ENCODE results near the gene ZNF837. TPM values are rescaled to one million over a fixed set of nuclear protein-coding genes. Genes with fewer than 3 reads are reported as not detected.

Gene ZNF837
- total RNA-seq, 2 experiments from 2014 or later: 0.71 to 1.0 TPM

GRCh38 chr19:58330458-58330857 is 50.4 kb downstream of the ZNF837 start:
- H3K36me3 Mint-ChIP-seq (ENCODE audit: low read depth): peaks cover 14% of the 10 kb centered on the region
- Histone ChIP-seq H3K4me3 (ENCODE audit: low read length) (no peak overlapping the region), H3K27me3 (ENCODE audit: control insufficient read depth in 1 of 2, insufficient read depth in 2 of 2, low read length in 2 of 2) (no peaks in the 10 kb centered on the region), H3K9me3 (ENCODE audit: control insufficient read depth in 1 of 2, insufficient read depth in 1 of 2, low read length in 2 of 2) (no peaks in the 10 kb centered on the region), H3K27ac (ENCODE audit: low read depth in 1 of 2, low read length in 2 of 2) (no peak overlapping the region), H3K36me3 (ENCODE audit: insufficient read depth, low read length) (peaks cover 8% of the 10 kb centered on the region), H3K4me1 (ENCODE audit: insufficient read depth, low read length) (peaks cover 22% of the 10 kb centered on the region)
- H3K27me3 Mint-ChIP-seq: no peaks in the 10 kb centered on the region
- no peak for ATAC-seq (ENCODE audit: poor library complexity)
- ChIA-PET CTCF (interaction anchor here (0.5 kb wide), 1 partner anchor 336 kb away, joined by 3 read pairs; no protein-coding TSS in a partner anchor), POLR2A (interaction anchor here (0.8 kb wide), 1 partner anchor 189 kb away, joined by 3 read pairs; the partner anchor contains the start of gene ZBTB45)
- H3K4me3 Mint-ChIP-seq: peak overlapping the region; percentile 30
- DNase-seq: no peak
- H3K4me1 Mint-ChIP-seq (ENCODE audit: low read depth): peaks cover 4% of the 10 kb centered on the region
- intact Hi-C loops (cut with DNase I, micrococcal nuclease): no loop called here
- no peak overlapping the region for H3K27ac Mint-ChIP-seq
- no peak for TF ChIP-seq CTCF (IDR thresholded peaks at IDR 0.05)
- H3K9me3 Mint-ChIP-seq: no peaks in the 10 kb centered on the region

GRCh38 chr19:58328999-58329398 is 51.8 kb downstream of the ZNF837 start:
- Mint-ChIP-seq H3K27me3 (no peaks in the 10 kb centered on the region), H3K9me3 (no peaks in the 10 kb centered on the region), H3K27ac (no peak overlapping the region), H3K36me3 (ENCODE audit: low read depth) (peaks cover under 1% of the 10 kb centered on the region), H3K4me3 (no peak overlapping the region), H3K4me1 (ENCODE audit: low read depth) (peaks cover 4% of the 10 kb centered on the region)
- ChIA-PET POLR2A (no interaction called here), CTCF (interaction anchor here (0.8 kb wide), 1 partner anchor 185 kb away, joined by 3 read pairs; no protein-coding TSS in a partner anchor)
- intact Hi-C loops (cut with DNase I, micrococcal nuclease): loop anchor here in 1 of 2 experiments (5.0 to 10.0 kb wide), 3 partner anchors 148 to 514 kb away; partner anchors contain the start of genes ZBTB45, ZNF446 and ZNF552
- H3K9me3 ChIP-seq (ENCODE audit: control insufficient read depth in 1 of 2, insufficient read depth in 1 of 2, low read length in 2 of 2): no peaks in the 10 kb centered on the region
- H3K4me1 ChIP-seq (ENCODE audit: insufficient read depth, low read length): peaks cover 22% of the 10 kb centered on the region
- ATAC-seq (ENCODE audit: poor library complexity) (no peak), DNase-seq (peak in 1 of 14 experiments; percentile 37)
- H3K27me3 ChIP-seq (ENCODE audit: control insufficient read depth in 1 of 2, insufficient read depth in 2 of 2, low read length in 2 of 2): no peaks in the 10 kb centered on the region
- no peak overlapping the region for H3K4me3 ChIP-seq (ENCODE audit: low read length)
- no peaks in the 10 kb centered on the region for H3K36me3 ChIP-seq (ENCODE audit: insufficient read depth, low read length)
- no peak for TF ChIP-seq CTCF (IDR thresholded peaks at IDR 0.05)
- H3K27ac ChIP-seq (ENCODE audit: low read depth in 1 of 2, low read length in 2 of 2): no peak overlapping the region

- Mint-ChIP-seq H3K9me3 (no peaks in the 10 kb centered on the region), H3K27ac (no peak within 1 kb of the TSS), H3K36me3 (ENCODE audit: low read depth) (peaks cover 6% of the 10 kb centered on the region), H3K27me3 (no peaks in the 10 kb centered on the region), H3K4me3 (no peak within 1 kb of the TSS), H3K4me1 (ENCODE audit: low read depth) (peaks cover 4% of the 10 kb centered on the region)
- no peak for TF ChIP-seq CTCF (IDR thresholded peaks at IDR 0.05)
- ATAC-seq (ENCODE audit: poor library complexity) (peak; percentile 88), DNase-seq (peak; percentile 76 to 94 (median 86))
- intact Hi-C loops (cut with DNase I, micrococcal nuclease): loop anchor here (1.0 to 10.0 kb wide), 9 partner anchors 22 to 512 kb away; partner anchors contain the start of genes ERVK3-1 (in 2 of the 2), ZNF497 (in 2 of the 2), ZBTB45 (in 1 of the 2) and ZNF132 (in 1 of the 2)
- H3K27me3 ChIP-seq (ENCODE audit: control insufficient read depth in 1 of 2, insufficient read depth in 2 of 2, low read length in 2 of 2): no peaks in the 10 kb centered on the region
- no peaks in the 10 kb centered on the region for H3K36me3 ChIP-seq (ENCODE audit: insufficient read depth, low read length)
- POLR2A ChIA-PET: interaction anchor here (0.7 to 1.6 kb wide), 10 partner anchors 9 to 600 kb away, joined by 3 to 16 read pairs (median 4); partner anchors contain the start of genes ERVK3-1, RPS5, ZNF132 and ZNF274
- H3K27ac ChIP-seq (ENCODE audit: low read depth in 1 of 2, low read length in 2 of 2): peak within 1 kb of the TSS; percentile 65
- H3K4me1 ChIP-seq (ENCODE audit: insufficient read depth, low read length): peaks cover 22% of the 10 kb centered on the region
- no peaks in the 10 kb centered on the region for H3K9me3 ChIP-seq (ENCODE audit: control insufficient read depth in 1 of 2, insufficient read depth in 1 of 2, low read length in 2 of 2)
- CTCF ChIA-PET: interaction anchor here (1.0 to 1.5 kb wide), 2 partner anchors 187 to 193 kb away, joined by 4 to 5 read pairs; partner anchors contain the start of gene ZBTB45
- H3K4me3 ChIP-seq (ENCODE audit: low read length): peak within 1 kb of the TSS; percentile 86
Observed at GRCh38 chr19:58326914-58327726, 53.7 kb downstream of the ZNF837 start, which contains the start of gene ZSCAN22. ZSCAN22 (plus strand) TSS chr19:58326994; CDS start chr19:58334803, 7,809 bp downstream.

All from CD4-positive, alpha-beta T cell (primary cell).